Naive B cell (primary cell): Measurements from ENCODE around the gene TAF1C. TPM values are rescaled to one million over a fixed set of nuclear protein-coding genes. Genes with fewer than 3 reads are reported as not detected.

Experiments
- ATAC-seq, 2 donors: fragments of 150-1000 bp; cut with Tn5 transposase; 2 replicates each; pipeline ENCODE4 v1.10.0; 2021; ENCODE audit warnings: low read depth in 2 of 2, mild to moderate bottlenecking in 2 of 2, moderate library complexity in 2 of 2
- DNase-seq: peaks from one replicate; pipeline ENCODE4 v3.0.0; 2022
- H3K27ac Mint-ChIP-seq, 6 donors: one replicate each; pipeline ENCODE4 v1.8.0; 2020 to 2022; ENCODE audit warnings: mild to moderate bottlenecking in 6 of 6, mixed read lengths in 6 of 6, moderate library complexity in 5 of 6, inconsistent platforms in 2 of 6
- H3K27me3 Mint-ChIP-seq, 3 donors: one replicate each; pipeline ENCODE4 v1.8.0; 2021 to 2022; ENCODE audit warnings: mixed read lengths in 3 of 3, mild to moderate bottlenecking in 1 of 3
- H3K36me3 Mint-ChIP-seq, 2 donors: one replicate each; pipeline ENCODE4 v1.8.0; 2020 to 2022; ENCODE audit warnings: mixed read lengths in 2 of 2, inconsistent platforms in 1 of 2, mild to moderate bottlenecking in 1 of 2
- H3K4me1 Mint-ChIP-seq, 3 donors: one replicate each; pipeline ENCODE4 v1.8.0; 2020 to 2022; ENCODE audit warnings: mixed read lengths in 3 of 3, inconsistent platforms in 1 of 3, mild to moderate bottlenecking in 1 of 3, moderate library complexity in 1 of 3
- H3K4me3 Mint-ChIP-seq, 8 donors: one replicate each; pipeline ENCODE4 v1.8.0; 2020 to 2022; ENCODE audit warnings: mild to moderate bottlenecking in 8 of 8, mixed read lengths in 8 of 8, moderate library complexity in 8 of 8, inconsistent platforms in 2 of 8
- H3K9me3 Mint-ChIP-seq, 7 donors: one replicate each; pipeline ENCODE4 v1.8.0; 2020 to 2022; ENCODE audit warnings: mixed read lengths in 7 of 7, mild to moderate bottlenecking in 5 of 7, inconsistent platforms in 2 of 7, moderate library complexity in 1 of 7
- polyA plus RNA-seq, 6 donors: library from polyadenylated mRNA; unstranded; fragments of 300-500 nt; fragmentation: Illumina TruSeq; gene quantifications; one replicate each; pipeline ENCODE4 v1.2.3, GENCODE V29; 2021; ENCODE audit warnings: low read depth in 6 of 6

The TAF1C gene
- polyA plus RNA-seq, 6 donors from 2014 or later: 4.8 to 11.6 (median 7.3) TPM

GRCh38 chr16:84137769-84138357 lies 49.0 kb downstream of the TAF1C start:
- H3K36me3 Mint-ChIP-seq: no peaks in the 10 kb centered on the region
- H3K4me3 Mint-ChIP-seq: no peak overlapping the region
- no peaks in the 10 kb centered on the region for H3K9me3 Mint-ChIP-seq
- no peak for ATAC-seq
- H3K4me1 Mint-ChIP-seq: peaks cover 25 to 40% (median 37%) of the 10 kb centered on the region in 3 donors
- no peak for DNase-seq
- H3K27ac Mint-ChIP-seq: no peak overlapping the region
- H3K27me3 Mint-ChIP-seq: no peaks in the 10 kb centered on the region

- Mint-ChIP-seq H3K27ac (no peak overlapping the region), H3K4me3 (no peak overlapping the region), H3K36me3 (no peaks in the 10 kb centered on the region), H3K4me1 (peaks cover 30 to 44% (median 43%) of the 10 kb centered on the region in 3 donors), H3K27me3 (no peaks in the 10 kb centered on the region), H3K9me3 (no peaks in the 10 kb centered on the region)
- no peak for ATAC-seq
- DNase-seq: no peak
These were observed 49.6 kb downstream of the TAF1C start for GRCh38 chr16:84137287-84137686.

GRCh38 chr16:84136331-84137125 lies 50.3 kb downstream of the TAF1C start:
- H3K4me1 Mint-ChIP-seq: peaks cover 30 to 42% (median 39%) of the 10 kb centered on the region in 3 donors
- H3K27ac Mint-ChIP-seq: peak overlapping the region in 2 of 6 donors; percentile 73 to 76
- no peaks in the 10 kb centered on the region for H3K36me3 Mint-ChIP-seq
- no peak overlapping the region for H3K4me3 Mint-ChIP-seq
- H3K27me3 Mint-ChIP-seq: no peaks in the 10 kb centered on the region
- no peaks in the 10 kb centered on the region for H3K9me3 Mint-ChIP-seq
- ATAC-seq (no peak), DNase-seq (no peak)

GRCh38 chr16:84132527-84133285 lies 54.2 kb downstream of the TAF1C start:
- Mint-ChIP-seq H3K9me3 (no peaks in the 10 kb centered on the region), H3K4me3 (peak overlapping the region in 4 of 8 donors; percentile 4 to 59 (median 27)), H3K27me3 (no peaks in the 10 kb centered on the region), H3K4me1 (peaks cover 18 to 33% (median 29%) of the 10 kb centered on the region in 3 donors), H3K36me3 (peaks cover 7 to 13% of the 10 kb centered on the region in 2 donors), H3K27ac (peak overlapping the region in 5 of 6 donors; percentile 1 to 73 (median 59))
- ATAC-seq (peak; percentile 92 to 93), DNase-seq (peak; percentile 17)

GRCh38 chr16:84131117-84131516 lies 55.7 kb downstream of the TAF1C start:
- no peak for ATAC-seq
- no peaks in the 10 kb centered on the region for H3K27me3 Mint-ChIP-seq
- no peak overlapping the region for H3K4me3 Mint-ChIP-seq
- peaks cover 15 to 29% (median 16%) of the 10 kb centered on the region in 3 donors for H3K4me1 Mint-ChIP-seq
- peak overlapping the region in 4 of 6 donors; percentile 13 to 72 (median 58) for H3K27ac Mint-ChIP-seq
- H3K9me3 Mint-ChIP-seq: no peaks in the 10 kb centered on the region
- DNase-seq: no peak
- H3K36me3 Mint-ChIP-seq: peaks cover 7 to 13% of the 10 kb centered on the region in 2 donors

Other genes with a start within 250 kb of the TAF1C start
- gene OSGIN1, start 233.8 kb downstream of the TAF1C start, polyA plus RNA-seq: under 1 TPM in 3 of 6 donors, not detected in 3; 0.20 to 0.85 (median 0.24) TPM
- not detected for gene NECAB2, start 218.8 kb downstream of the TAF1C start, polyA plus RNA-seq
- gene SLC38A8, start 144.3 kb downstream of the TAF1C start, polyA plus RNA-seq: not detected
- 10 to 100 TPM; 37.6 to 56.5 (median 48.8) TPM for gene MBTPS1, start 70.1 kb downstream of the TAF1C start, polyA plus RNA-seq
- gene HSDL1, start 41.9 kb downstream of the TAF1C start, polyA plus RNA-seq: 10 to 100 TPM in 5 of 6 donors, 1 to 10 TPM in 1; 3.5 to 15.5 (median 13.7) TPM
- gene DNAAF1, start 41.7 kb downstream of the TAF1C start, polyA plus RNA-seq: under 1 TPM in 1 of 6 donors, not detected in 5; 0.43 TPM
- under 1 TPM in 1 of 6 donors, not detected in 5; 0.17 TPM for gene ADAD2, start 4.1 kb upstream of the TAF1C start, polyA plus RNA-seq
- not detected for gene KCNG4, start 53.0 kb upstream of the TAF1C start, polyA plus RNA-seq
- not detected for gene WFDC1, start 107.8 kb upstream of the TAF1C start, polyA plus RNA-seq
- not detected for gene ATP2C2, start 181.5 kb upstream of the TAF1C start, polyA plus RNA-seq